Heart left ventricle (tissue), 13 donors: Measurements from ENCODE around the gene CCNY.

ENCODE experiments used
- POLR2A ChIP-seq, 2 donors: fragments of 450-650 bp; IDR thresholded peaks; one replicate each; pipeline ENCODE4 v1.6.1; 2017; ENCODE audit warnings: antibody characterized with exemption in 2 of 2, mild to moderate bottlenecking in 2 of 2, moderate library complexity in 2 of 2
- TF ChIP-seq, protein P1 (sequence below), 12 donors: fragments of 200-600 bp; sonication (generic) in 4 of 12; IDR thresholded peaks; one replicate each; pipeline versions ENCODE4 v1.5.0 to v1.8.0; 2018 to 2022; ENCODE audit warnings: antibody characterized with exemption in 12 of 12, mild to moderate bottlenecking in 5 of 12
- donor health status: ischemic (EF 13 %, LVEDD 7.1; RV severe dilation, severe dysfunction).
- donor health status: DM: no; HTN: yes; CAD: no.
- donor health status: DM: no; HTN: no; CAD: no.
- donor health status: ischemic (EF 25% LVEDD 6.9; RV normal size, moderate dysfunction).
- donor health status: ischemic (EF 25% LVEDD 5.7; RV mildly dilated, moderate dysfunction).
- donor health status: ischemic (EF 35%, LVEDD 5.7; RV mildly dilated, moderate dysfunction).
- donor health status: nonischemic (EF 11% LVEDD 7.7; RV severe dilation, severe dysfunction).
- donor health status: DM: yes; HTN: yes; CAD: no.
- donor health status: PGD.
- donor health status: ischemic (EF 29% LVEDD 5.4; RV normal size, mild dysfunction).
- donor health status: nonischemic (EF 23%, LVEDD 6.1; RV moderate dilation, normal function).

DNA sequence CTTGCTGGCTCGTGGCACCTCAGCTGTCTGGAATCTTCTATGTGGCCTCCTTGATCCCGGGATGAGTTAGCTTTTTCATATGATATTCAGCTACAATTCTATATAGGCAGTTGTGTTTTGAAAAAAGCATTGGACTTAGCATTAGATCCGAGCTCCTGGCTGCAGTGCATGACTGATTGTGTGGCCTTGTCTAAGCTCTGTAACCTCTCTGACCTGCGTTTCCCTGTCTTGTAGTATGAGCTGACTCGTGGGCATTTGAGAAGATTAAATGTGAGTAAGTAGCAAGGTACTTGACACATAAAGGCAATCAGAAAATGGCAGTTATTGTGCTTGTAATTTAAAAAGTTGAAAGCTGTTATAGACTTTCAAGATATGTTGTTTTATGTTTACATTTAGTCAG is 85.9 kb downstream of the CCNY start:
- TF ChIP-seq, protein P1, sequence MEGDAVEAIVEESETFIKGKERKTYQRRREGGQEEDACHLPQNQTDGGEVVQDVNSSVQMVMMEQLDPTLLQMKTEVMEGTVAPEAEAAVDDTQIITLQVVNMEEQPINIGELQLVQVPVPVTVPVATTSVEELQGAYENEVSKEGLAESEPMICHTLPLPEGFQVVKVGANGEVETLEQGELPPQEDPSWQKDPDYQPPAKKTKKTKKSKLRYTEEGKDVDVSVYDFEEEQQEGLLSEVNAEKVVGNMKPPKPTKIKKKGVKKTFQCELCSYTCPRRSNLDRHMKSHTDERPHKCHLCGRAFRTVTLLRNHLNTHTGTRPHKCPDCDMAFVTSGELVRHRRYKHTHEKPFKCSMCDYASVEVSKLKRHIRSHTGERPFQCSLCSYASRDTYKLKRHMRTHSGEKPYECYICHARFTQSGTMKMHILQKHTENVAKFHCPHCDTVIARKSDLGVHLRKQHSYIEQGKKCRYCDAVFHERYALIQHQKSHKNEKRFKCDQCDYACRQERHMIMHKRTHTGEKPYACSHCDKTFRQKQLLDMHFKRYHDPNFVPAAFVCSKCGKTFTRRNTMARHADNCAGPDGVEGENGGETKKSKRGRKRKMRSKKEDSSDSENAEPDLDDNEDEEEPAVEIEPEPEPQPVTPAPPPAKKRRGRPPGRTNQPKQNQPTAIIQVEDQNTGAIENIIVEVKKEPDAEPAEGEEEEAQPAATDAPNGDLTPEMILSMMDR (IDR thresholded peaks at IDR 0.05), result no peak
- no peak for TF ChIP-seq POLR2A (IDR thresholded peaks at IDR 0.05)
